Smooth muscle cell of bladder (primary cell): ENCODE data around the gene ABCA7. TPM values are rescaled to one million over a fixed set of nuclear protein-coding genes. Genes with fewer than 3 reads are reported as not detected.

Experiments
- total RNA-seq: library from RNA; depleted of rRNA; stranded (reverse); fragments of >200 nt; gene quantifications from 2 replicates; pipeline ENCODE4 v1.2.3, GENCODE V29; 2014

The ABCA7 gene, protein sequence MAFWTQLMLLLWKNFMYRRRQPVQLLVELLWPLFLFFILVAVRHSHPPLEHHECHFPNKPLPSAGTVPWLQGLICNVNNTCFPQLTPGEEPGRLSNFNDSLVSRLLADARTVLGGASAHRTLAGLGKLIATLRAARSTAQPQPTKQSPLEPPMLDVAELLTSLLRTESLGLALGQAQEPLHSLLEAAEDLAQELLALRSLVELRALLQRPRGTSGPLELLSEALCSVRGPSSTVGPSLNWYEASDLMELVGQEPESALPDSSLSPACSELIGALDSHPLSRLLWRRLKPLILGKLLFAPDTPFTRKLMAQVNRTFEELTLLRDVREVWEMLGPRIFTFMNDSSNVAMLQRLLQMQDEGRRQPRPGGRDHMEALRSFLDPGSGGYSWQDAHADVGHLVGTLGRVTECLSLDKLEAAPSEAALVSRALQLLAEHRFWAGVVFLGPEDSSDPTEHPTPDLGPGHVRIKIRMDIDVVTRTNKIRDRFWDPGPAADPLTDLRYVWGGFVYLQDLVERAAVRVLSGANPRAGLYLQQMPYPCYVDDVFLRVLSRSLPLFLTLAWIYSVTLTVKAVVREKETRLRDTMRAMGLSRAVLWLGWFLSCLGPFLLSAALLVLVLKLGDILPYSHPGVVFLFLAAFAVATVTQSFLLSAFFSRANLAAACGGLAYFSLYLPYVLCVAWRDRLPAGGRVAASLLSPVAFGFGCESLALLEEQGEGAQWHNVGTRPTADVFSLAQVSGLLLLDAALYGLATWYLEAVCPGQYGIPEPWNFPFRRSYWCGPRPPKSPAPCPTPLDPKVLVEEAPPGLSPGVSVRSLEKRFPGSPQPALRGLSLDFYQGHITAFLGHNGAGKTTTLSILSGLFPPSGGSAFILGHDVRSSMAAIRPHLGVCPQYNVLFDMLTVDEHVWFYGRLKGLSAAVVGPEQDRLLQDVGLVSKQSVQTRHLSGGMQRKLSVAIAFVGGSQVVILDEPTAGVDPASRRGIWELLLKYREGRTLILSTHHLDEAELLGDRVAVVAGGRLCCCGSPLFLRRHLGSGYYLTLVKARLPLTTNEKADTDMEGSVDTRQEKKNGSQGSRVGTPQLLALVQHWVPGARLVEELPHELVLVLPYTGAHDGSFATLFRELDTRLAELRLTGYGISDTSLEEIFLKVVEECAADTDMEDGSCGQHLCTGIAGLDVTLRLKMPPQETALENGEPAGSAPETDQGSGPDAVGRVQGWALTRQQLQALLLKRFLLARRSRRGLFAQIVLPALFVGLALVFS (N-terminal part only)
- total RNA-seq = 3.4 and 3.8 TPM in 2 replicates

DNA sequence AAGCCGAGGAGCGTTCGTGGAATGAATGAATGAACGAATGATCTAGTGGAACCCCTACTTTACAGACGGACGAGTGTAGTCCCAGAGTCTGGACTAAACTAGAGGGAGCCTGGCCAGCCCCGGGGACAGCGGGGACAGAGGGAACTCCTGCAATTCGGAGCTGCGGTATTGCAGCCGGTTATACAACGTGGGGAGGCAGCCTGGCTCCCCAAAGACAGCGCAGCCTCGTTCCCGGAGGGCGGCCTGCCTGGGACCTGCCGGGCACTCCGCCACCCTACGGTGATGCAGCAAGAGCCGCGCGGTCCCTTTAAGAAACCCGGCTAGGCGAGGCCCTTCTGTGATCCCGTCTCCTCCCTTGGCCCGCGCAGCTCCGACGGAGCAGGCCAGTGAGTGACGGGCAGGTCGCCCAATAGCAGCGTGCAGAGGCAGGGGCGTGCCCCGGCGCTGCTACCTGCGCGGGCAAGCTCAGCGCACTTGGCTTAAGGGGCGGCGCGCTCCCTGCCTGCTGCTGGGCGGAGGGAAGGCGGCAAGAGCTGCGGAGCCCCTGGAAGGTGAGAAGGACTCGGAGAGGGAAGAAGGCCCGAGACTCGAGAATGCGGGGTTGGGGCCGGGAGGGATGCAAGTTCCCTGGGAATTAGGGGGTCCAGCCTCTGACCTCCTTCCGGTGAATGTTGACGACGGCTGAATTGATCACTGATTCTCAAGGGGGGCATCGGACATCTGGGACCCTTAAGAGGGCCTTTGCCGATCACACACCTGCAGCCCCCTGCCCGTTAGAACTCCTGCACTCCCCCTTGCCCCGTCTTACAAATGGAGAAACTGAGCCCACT, at the start of gene ABCA7:
Gene ABCA7 (plus strand): TSS at position 462 of the 830 bp plus-strand sequence. CDS start 1,255 bp downstream, outside the sequence.

DNA sequence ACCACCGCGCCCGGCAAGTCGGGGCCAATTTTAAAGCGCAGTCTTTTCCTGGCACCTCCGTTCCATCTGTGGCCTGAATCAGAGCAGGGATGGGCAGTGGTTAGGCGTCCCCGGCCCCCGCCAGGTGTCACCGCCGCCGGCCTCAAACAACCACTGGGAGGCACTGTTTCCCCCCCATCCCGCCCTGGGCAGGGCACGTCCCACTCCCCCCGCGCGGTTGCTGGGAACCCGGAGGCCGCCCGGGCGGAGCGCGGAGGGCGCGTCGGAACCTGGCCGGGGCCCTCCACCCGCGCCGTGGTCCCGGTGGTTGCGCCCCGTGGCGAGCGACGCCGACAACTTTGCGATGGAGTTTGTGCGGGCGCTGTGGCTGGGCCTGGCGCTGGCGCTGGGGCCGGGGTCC, 39.8 kb upstream of the ABCA7 start, which contains the start of gene GRIN3B:
Gene GRIN3B (plus strand): TSS at position 325 of the 400 bp plus-strand sequence. CDS start 19 bp downstream, at position 344.

DNA sequence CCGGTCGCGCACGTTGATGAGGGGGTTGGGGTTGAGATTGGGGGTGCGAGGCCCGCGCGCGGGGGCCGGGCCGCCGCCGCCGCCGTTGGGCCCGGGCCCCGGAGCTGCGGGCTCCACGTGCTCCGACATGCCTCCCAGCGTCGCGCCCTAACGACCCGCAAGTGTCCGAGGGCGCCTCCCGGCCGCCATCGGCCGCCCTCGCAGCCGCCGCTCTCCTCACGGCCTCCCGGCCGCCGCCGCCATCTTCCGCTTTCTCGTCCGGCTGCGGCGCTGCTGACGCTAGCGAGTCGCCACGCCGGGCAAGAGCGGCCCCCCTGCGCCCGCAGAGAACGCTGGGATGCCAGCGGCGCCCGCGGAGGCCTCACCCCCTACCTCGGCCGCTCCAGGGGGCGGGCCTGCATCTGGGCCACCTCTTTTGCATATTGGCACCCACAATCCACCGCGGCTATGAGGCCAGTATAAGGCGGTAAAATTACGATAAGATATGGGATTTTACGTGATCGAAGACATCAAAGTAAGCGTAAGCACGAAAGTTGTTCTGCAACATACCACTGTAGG, 19.0 kb upstream of the ABCA7 start, which contains the start of gene TMEM259:
Gene TMEM259 (minus strand): TSS at position 256 of the 558 bp plus-strand sequence. CDS start 127 bp downstream, at position 129.

DNA sequence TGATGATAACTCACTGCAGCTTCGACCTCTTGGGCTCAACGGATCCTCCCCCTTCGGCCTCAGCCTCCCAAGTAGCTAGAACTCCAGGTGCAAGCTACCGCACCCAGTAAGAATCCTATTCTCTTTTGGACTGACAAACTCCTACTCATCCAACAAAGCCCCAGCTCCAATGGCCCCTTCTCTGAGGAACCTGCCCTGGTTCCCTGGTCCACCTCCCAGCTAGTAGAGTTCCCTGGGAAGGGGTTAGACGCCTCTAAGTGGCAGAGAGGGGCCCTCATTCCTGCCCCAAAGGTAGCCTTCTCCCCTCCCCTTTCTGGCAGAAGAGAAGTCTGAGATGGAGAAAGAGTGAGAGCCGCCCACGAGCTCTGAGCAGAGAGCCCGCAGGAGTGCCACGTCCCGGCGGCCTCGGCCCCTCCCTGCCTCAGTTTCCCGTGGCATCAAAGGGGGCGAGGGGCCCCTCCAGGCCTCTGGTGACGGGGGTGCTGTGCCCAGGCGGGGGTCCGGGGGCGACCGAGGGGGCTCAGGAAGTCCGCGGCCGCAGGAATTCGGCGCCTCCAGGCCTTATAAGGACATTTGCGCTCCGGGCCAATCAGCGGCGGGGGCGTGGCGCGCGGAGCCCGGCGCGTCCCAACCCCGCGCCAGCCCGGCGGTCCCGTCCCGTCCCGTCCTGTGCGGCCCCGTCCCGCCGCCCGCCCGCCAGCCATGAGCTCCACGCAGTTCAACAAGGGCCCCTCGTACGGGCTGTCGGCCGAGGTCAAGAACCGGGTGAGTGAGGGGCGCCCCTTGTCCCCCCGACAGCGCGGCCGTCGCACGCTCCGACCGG, 13.7 kb upstream of the ABCA7 start, which contains the start of gene CNN2:
Gene CNN2 (plus strand): TSS at position 649 of the 823 bp plus-strand sequence. CDS start 54 bp downstream, at position 703.

DNA sequence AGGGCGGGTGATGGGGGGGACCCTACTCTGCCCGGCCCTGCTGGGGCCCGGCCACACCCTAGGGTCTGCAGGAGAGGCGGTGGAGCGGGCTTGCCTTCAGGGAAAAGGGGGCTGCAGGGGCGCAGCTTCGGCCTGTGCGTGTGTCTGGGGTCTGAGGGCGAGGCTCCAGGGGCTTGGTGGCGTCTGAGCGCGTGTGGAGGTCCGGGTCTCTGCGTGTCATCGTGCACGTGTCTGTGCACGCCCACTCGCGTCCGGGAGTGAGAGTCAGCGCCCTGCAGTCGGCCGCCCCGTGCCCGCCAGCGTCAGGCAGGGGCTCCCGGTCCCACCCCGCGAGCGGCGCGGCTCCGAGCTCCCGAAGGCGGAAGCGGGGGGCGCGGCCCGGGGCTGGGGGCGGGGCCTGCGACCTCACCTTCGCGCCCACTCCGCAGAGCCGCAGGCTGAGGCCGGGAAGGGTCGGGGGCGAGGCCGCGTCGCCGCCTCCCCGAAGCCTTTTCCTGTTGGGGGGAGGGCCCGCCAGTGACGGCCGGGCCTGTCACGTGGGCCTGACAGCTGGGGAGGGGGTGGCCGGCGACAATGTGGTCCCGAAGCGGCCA, 26.9 kb downstream of the ABCA7 start, which contains the start of gene ARHGAP45:
Gene ARHGAP45 (plus strand): TSS at position 420 of the 593 bp plus-strand sequence. CDS start 239 bp downstream, outside the sequence.

DNA sequence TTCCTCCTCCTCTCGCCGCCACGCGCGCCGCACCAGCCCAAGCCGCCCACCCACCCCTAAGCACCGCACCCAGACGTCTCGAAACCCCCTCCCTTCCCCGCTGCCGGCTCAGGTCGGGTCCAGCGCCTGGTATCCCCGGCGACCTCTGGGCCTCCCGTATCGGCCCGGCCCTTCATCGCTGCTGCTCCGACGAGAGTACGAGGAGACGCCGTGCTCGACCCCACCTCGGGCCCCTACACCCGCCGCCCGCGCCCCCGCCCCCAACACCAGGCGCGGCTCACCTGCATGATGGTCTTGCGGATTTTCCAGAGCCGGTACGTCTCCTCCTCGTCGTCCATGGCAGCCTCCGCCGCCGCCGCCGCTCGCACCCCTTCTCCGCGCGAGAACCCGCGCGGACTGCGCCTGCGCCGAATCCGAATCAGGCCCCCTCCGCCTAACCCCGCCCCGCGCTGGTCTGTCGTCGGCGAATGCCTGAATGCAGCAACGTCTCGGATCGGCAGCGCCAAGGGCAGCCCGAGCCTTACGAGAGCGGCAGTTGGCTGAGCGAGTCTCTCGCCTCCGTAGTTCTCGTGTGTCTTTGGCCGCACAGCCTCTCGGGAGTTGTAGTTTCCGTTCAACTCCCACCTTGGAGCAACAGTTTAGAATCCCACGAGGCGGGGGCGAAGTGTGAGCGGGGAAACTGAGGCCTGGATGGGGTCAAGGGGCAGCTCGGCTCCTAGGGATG, 55.2 kb downstream of the ABCA7 start, which contains the start of gene POLR2E:
Gene POLR2E (minus strand): TSS at position 398 of the 724 bp plus-strand sequence. CDS start 60 bp downstream, at position 338.

DNA sequence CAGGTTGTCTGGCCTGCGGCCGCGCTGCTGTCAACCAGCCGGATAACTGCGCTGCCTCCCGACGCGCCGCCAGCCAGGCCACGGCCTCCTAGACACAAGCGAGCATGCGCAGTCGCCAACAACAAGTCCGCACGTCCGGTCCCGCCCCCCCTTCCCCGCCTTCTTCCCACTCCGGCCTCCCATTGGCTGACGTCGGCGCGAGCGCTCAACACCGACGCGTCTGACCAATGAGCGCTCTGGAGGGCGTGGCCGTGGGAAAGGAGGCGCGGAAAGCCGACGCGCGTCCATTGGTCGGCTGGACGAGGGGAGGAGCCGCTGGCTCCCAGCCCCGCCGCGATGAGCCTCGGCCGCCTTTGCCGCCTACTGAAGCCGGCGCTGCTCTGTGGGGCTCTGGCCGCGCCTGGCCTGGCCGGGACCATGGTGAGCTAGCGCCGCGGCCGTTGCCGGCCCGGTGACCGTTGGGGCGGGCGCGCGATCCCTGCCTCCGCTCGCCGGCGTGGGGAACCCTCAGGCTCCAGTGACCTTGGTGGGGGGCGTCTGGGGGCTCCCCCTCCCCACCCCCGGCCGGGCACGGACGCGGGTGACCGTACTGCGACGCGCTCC, 63.9 kb downstream of the ABCA7 start, which contains the start of gene GPX4:
Gene GPX4 (plus strand): TSS at position 287 of the 603 bp plus-strand sequence. CDS start 50 bp downstream, at position 337.

Other genes with a start within 250 kb of the ABCA7 start
- gene PTBP1, start 242.7 kb upstream of the ABCA7 start, total RNA-seq = 65.2 and 67.6 TPM in 2 replicates
- 0.57 and 1.1 TPM in 2 replicates for gene PLPPR3, start 218.2 kb upstream of the ABCA7 start, total RNA-seq
- gene AZU1, start 212.3 kb upstream of the ABCA7 start, total RNA-seq = 0.18 TPM in 1 of 2 replicates, not detected in the other
- not detected in 2 replicates for gene PRTN3, start 199.1 kb upstream of the ABCA7 start, total RNA-seq
- 0.46 and 0.85 TPM in 2 replicates for gene ELANE, start 187.8 kb upstream of the ABCA7 start, total RNA-seq
- gene CFD, start 180.4 kb upstream of the ABCA7 start, total RNA-seq = 61.8 and 93.7 TPM in 2 replicates
- 16.4 and 21.4 TPM in 2 replicates for gene MED16, start 146.9 kb upstream of the ABCA7 start, total RNA-seq
- not detected in 2 replicates for gene RNU6-9, start 146.6 kb upstream of the ABCA7 start, total RNA-seq
- 18.1 and 18.3 TPM in 2 replicates for gene R3HDM4, start 126.9 kb upstream of the ABCA7 start, total RNA-seq
- gene KISS1R, start 122.8 kb upstream of the ABCA7 start, total RNA-seq = under 0.01 TPM in 1 of 2 replicates, not detected in the other
- gene ARID3A, start 114.1 kb upstream of the ABCA7 start, total RNA-seq = 16.9 and 22.2 TPM in 2 replicates
- 42.0 and 62.0 TPM in 2 replicates for gene WDR18, start 55.8 kb upstream of the ABCA7 start, total RNA-seq
- 0.14 and 0.65 TPM in 2 replicates for gene GRIN3B, start 39.7 kb upstream of the ABCA7 start, total RNA-seq
- 47.4 and 57.0 TPM in 2 replicates for gene TMEM259, start 19.0 kb upstream of the ABCA7 start, total RNA-seq
- gene RNU6-2, start 18.6 kb upstream of the ABCA7 start, total RNA-seq = not detected in 2 replicates
- 215 and 242 TPM in 2 replicates for gene CNN2, start 13.5 kb upstream of the ABCA7 start, total RNA-seq
- gene ARHGAP45, start 27.1 kb downstream of the ABCA7 start, total RNA-seq = 0.85 and 1.6 TPM in 2 replicates
- 83.9 and 89.1 TPM in 2 replicates for gene POLR2E, start 55.3 kb downstream of the ABCA7 start, total RNA-seq
- 344 and 573 TPM in 2 replicates for gene GPX4, start 63.9 kb downstream of the ABCA7 start, total RNA-seq
- 34.8 and 62.8 TPM in 2 replicates for gene SBNO2, start 134.2 kb downstream of the ABCA7 start, total RNA-seq
- gene STK11, start 165.7 kb downstream of the ABCA7 start, total RNA-seq = 83.1 and 101 TPM in 2 replicates
- 1.00 and 1.8 TPM in 2 replicates for gene CBARP, start 197.9 kb downstream of the ABCA7 start, total RNA-seq
- 18.2 and 21.5 TPM in 2 replicates for gene ATP5F1D, start 201.6 kb downstream of the ABCA7 start, total RNA-seq
- gene MIDN, start 208.5 kb downstream of the ABCA7 start, total RNA-seq = 10.0 and 12.9 TPM in 2 replicates
- 222 and 279 TPM in 2 replicates for gene CIRBP, start 229.2 kb downstream of the ABCA7 start, total RNA-seq
- 19.6 and 26.2 TPM in 2 replicates for gene FAM174C, start 235.4 kb downstream of the ABCA7 start, total RNA-seq
- not detected in 2 replicates for gene EFNA2, start 245.8 kb downstream of the ABCA7 start, total RNA-seq